ENCODE data around the gene USP37. TPM values are rescaled to one million over a fixed set of nuclear protein-coding genes. Genes with fewer than 3 reads are reported as not detected.

The USP37 gene
- total RNA-seq, 1 donor from 2014 or later, result 11.8 TPM

GRCh38 chr2:218400930-218401881 is 166.9 kb downstream of the USP37 start:
- H3K27ac ChIP-seq, result peak overlapping the region; percentile 98
- H3K4me1 ChIP-seq, result peaks cover 10 to 35% of the 10 kb centered on the region in 2 donors
- H3K4me3 ChIP-seq, result peak overlapping the region; percentile 79 to 99
- TF ChIP-seq CTCF (IDR thresholded peaks at IDR 0.05), result no peak
- H3K36me3 ChIP-seq, result peaks cover 33 to 37% of the 10 kb centered on the region in 2 donors
- H3K9me3 ChIP-seq, result no peaks in the 10 kb centered on the region
- no peaks in the 10 kb centered on the region for H3K27me3 ChIP-seq
- intact Hi-C loops (cut with DNase I), result no loop called here
- peak in 1 of 2 donors; percentile 63 for DNase-seq (ENCODE audit: low spot score in 2 of 2)

Other genes with a start within 250 kb of the USP37 start
- gene CATIP, start 211.5 kb downstream of the USP37 start, total RNA-seq, result not detected
- 16.4 TPM for gene SLC11A1, start 186.1 kb downstream of the USP37 start, total RNA-seq
- gene CTDSP1, start 168.5 kb downstream of the USP37 start, total RNA-seq, result 144 TPM
- not detected for gene VIL1, start 149.2 kb downstream of the USP37 start, total RNA-seq
- gene CNOT9, start 488 bp upstream of the USP37 start, total RNA-seq, result 46.7 TPM
- 1.9 TPM for gene PLCD4, start 39.5 kb upstream of the USP37 start, total RNA-seq
- 79.7 TPM for gene ZNF142, start 91.3 kb upstream of the USP37 start, total RNA-seq
- gene BCS1L, start 91.3 kb upstream of the USP37 start, total RNA-seq, result 27.7 TPM
- 36.0 TPM for gene RNF25, start 103.7 kb upstream of the USP37 start, total RNA-seq
- 17.7 TPM for gene STK36, start 103.7 kb upstream of the USP37 start, total RNA-seq
- gene TTLL4, start 142.5 kb upstream of the USP37 start, total RNA-seq, result 93.4 TPM
- gene CYP27A1, start 213.8 kb upstream of the USP37 start, total RNA-seq, result 53.1 TPM

Data from ascending aorta (tissue), 2 donors.